ENCODE results near the gene UBE2K.

DNA sequence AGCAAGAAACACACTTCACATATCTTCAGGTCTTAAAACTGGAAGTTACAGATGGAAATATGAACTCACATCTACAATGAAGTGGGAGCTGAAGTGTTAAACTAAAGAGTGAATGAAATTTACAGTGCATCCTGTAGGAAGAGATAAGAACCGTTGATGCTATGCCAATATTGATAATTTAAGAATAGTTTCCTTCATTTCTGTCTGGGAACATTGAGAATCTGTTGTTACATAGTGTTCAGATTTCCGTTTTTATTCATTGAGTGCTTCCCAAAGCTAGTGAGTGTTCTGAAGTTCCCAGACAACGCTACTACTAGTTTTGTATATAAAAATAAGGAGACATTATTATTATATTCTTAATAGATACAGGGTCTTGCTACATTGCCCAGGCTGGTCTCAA is 52.3 kb downstream of the UBE2K start:
- no peak for TF ChIP-seq CTCF (IDR thresholded peaks at IDR 0.05)
- no peak for TF ChIP-seq POLR2A (IDR thresholded peaks at IDR 0.05)

Measured in lower leg skin (tissue), 3 donors.